HG03469 (cell line): ENCODE results near the gene PRUNE1.

ENCODE experiments used
- ATAC-seq: cut with Tn5 transposase; IDR thresholded peaks from one replicate; pipeline ENCODE4 v1.9.1; 2021; ENCODE audit warnings: mild to moderate bottlenecking, moderate library complexity, moderate number of reproducible peaks; ENCODE audit not compliant: unreplicated experiment

The PRUNE1 gene

GRCh38 chr1:151049458-151049857, 41.2 kb downstream of the PRUNE1 start:
- ATAC-seq = no peak

GRCh38 chr1:151050051-151050688, 41.9 kb downstream of the PRUNE1 start:
- no peak for ATAC-seq

- ATAC-seq = no peak
These were observed 43.2 kb downstream of the PRUNE1 start for GRCh38 chr1:151051356-151052009.

- ATAC-seq = no peak
These were observed 46.8 kb downstream of the PRUNE1 start for GRCh38 chr1:151054971-151055547.

- ATAC-seq = no peak
These were observed 47.3 kb downstream of the PRUNE1 start for GRCh38 chr1:151055581-151055980.

- no peak for ATAC-seq
These were observed 47.9 kb downstream of the PRUNE1 start for GRCh38 chr1:151056149-151056548.

DNA sequence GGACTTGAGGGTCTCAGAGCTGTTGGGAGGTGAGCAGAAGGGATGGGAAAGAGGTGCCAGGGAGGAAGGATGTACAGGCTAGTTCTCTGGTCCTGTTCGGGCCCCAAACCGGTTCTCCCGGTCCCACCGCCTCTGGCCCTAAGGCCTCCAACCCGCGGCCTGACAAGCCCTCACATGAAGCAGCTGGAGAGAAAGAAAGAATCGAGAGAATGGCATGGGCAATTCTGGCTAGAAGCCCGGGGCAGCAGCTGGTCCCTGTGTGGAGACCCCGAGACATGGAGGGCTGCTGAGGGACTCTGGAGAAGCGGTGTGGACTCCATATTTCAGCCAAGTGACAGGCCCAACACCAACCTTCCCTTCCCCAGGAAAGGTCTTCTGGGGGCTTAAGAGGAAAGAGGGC, 50.4 kb downstream of the PRUNE1 start:
- ATAC-seq = no peak

GRCh38 chr1:151059109-151060006, 51.1 kb downstream of the PRUNE1 start, which contains the start of gene CDC42SE1:
Gene CDC42SE1 (minus strand): TSS chr1:151059622. CDS start chr1:151055730, 3,892 bp downstream.
- peak; percentile 67 for ATAC-seq

- ATAC-seq = no peak
These were observed 51.9 kb downstream of the PRUNE1 start, which contains the start of gene MLLT11 for GRCh38 chr1:151060007-151060656. Gene MLLT11 (plus strand): TSS chr1:151060397. CDS start chr1:151067225, 6,828 bp downstream.

DNA sequence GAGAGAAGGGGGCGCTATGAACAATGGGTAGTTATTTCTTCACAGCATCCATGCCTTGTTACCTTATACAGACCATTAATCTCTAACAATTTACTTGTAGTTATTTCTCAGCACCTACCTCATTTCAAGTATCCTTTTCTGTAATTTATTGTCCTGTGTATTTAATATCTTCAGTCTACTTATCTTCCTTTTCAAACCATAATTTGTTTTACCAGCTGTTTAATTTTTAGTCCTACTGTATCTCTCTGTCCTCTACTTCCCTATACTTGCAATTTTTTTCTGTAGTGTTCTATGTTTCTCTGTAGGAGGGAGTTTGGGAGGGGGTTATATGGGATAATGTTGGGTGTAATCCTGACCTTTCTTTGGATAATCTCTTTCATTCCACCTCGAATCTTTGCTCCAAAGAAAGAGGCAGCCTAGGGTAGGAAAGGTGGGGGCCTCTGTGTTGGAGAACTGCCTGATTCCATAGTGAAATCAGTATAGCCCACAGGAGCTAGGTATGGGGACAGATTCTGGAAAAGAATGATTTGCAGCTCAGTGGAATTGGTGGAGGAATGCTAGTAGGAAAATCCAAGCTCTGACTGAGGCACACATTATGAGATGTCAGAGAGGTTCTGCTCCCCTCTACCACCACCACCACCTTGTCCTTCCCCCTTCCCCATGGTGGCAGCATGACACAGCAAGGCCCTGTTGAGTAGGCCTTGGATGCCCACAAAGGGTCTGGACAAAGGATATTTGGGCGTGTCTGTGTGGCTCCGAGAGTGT, 52.6 kb downstream of the PRUNE1 start:
- no peak for ATAC-seq

DNA sequence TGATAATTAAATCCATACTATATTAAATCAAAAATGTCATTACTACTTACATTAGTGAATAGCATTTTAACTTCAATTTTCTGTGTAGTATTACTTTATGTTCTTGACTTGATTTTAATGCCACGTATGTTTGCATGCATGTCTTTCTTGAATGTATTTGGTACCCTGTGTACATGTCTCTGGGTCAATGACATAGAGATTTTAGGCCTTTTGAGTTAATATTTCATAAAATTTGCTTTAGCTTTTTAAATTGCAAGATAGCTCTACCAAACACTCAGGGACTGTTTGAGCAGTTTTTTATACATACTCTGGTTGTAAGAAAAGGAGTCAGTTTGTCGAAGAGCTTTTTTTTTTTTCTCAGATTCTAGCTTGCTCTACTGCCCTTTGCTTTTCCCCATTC, 53.5 kb downstream of the PRUNE1 start:
- ATAC-seq = no peak

GRCh38 chr1:151062741-151063371, 54.6 kb downstream of the PRUNE1 start:
- no peak for ATAC-seq

- no peak for ATAC-seq
These were observed 56.9 kb downstream of the PRUNE1 start for GRCh38 chr1:151065089-151065645.

- ATAC-seq = no peak
These were observed 58.9 kb downstream of the PRUNE1 start for GRCh38 chr1:151067185-151067584.

DNA sequence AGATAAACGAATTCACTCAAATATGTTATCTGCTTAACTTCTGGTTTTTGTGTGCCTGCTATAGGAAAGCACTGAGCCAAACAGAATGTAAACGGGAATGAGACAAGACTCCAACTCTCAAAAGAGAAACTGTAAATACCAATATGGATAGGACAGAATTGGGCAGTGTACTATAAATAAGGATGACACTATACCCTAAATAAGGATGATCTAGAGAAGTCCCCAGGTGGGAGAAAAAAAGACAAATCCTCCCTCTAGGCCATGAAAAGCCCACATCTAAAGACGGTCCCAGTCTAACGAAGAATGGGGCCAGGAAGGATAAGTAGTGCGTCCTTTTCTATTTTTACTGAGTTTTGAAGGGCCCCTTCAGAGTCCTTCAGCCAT, 60.8 kb downstream of the PRUNE1 start:
- no peak for ATAC-seq

DNA sequence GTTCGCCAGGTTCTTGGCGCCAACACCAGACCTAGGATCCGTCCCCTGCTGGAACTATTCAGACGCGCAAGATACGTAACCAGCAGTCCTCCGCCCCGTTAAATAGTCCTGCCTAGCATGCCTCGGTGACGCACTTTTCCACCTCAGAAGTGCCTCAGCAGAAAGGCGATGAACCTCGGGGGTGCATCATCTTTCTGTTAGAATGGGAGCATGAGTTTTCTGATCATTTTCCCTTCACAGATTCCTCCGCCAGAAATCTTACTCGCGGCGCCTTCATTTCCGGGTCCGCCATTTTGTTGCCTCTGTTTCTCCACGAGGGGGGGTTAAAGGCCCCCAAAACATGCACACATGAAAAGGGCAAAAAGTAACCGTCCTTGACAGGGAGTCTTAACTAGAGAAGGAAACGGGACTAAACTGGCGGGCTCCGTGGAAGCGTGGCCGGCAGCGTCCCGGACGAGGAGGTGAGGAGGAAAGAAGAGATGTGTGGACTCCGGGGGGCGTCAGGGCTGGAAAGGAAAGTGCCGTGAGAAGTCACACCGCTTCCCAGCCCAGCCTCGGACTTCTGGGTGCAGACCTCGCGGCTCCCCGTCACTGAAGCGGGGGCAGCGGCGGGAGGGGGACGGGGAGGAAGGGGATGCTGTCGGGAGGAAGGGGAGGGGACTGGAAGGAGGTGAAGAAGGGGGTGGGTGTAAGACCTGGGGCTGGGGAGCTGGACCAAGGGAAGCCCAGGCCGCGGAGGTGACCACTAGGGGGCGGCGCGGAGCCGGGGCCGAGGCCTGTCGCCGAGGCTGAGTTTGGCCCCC, 62.4 kb downstream of the PRUNE1 start, which contains the start of gene GABPB2:
Gene GABPB2, plus strand, starts transcription at position 288 of the 803 bp plus-strand sequence. CDS start 17,429 bp downstream, outside the sequence.
- no peak for ATAC-seq

- no peak for ATAC-seq
These were observed 64.0 kb downstream of the PRUNE1 start for GRCh38 chr1:151072224-151072623.
